HEK293 (cell line): ENCODE measurements around the gene WDR7.
A peak's percentile ranks its signal among the peaks of the same experiment; 100 is the strongest.

Source experiments
- CTCF ChIA-PET: fragments of 350-600 bp; formaldehyde crosslinking; extraction: SDS; loops from one replicate; lab custom pipeline; 2021; ENCODE audit warnings: antibody characterized with exemption; lab: Yijun Ruan, JAX
- POLR2A ChIA-PET: fragments of 300-600 bp; formaldehyde crosslinking; extraction: SDS; loops from one replicate; lab custom pipeline; 2020; ENCODE audit warnings: antibody characterized with exemption, inconsistent platforms; lab: Yijun Ruan, JAX
- H3K27ac ChIP-seq: fragments of 200-500 bp; sonication (Bioruptor generic); 2 replicates; pipeline ENCODE4 v1.5.1; 2014; ENCODE audit warnings: low read depth, low read length, control low read depth, inconsistent platforms; ENCODE audit errors: extremely low read depth
- H3K36me3 ChIP-seq, 2 experiments: fragments of 200-500 bp in 1 of 2; sonication (Bioruptor generic) in 1 of 2; 1 replicate in 1 of 2; 2 replicates in 1 of 2; pipeline ENCODE4 v1.5.1; 2014 to 2017; ENCODE audit warnings: inconsistent platforms in 2 of 2, low read length in 2 of 2; ENCODE audit not compliant: control insufficient read depth in 2 of 2, insufficient read depth in 1 of 2
- H3K4me1 ChIP-seq: fragments of 200-500 bp; sonication (Bioruptor generic); 2 replicates; pipeline ENCODE4 v1.5.1; 2014; ENCODE audit warnings: mild to moderate bottlenecking, low read length, inconsistent platforms; ENCODE audit not compliant: control insufficient read depth, insufficient read depth
- H3K4me3 ChIP-seq: 2 replicates; pipeline ENCODE4 v1.5.1; 2011; ENCODE audit warnings: low read depth, mild to moderate bottlenecking, control low read depth, low read length, moderate library complexity
- H3K9me3 ChIP-seq: fragments of 200-500 bp; sonication (Bioruptor generic); 2 replicates; pipeline ENCODE4 v1.5.1; 2014; ENCODE audit warnings: low read depth, low read length, inconsistent platforms; ENCODE audit not compliant: control insufficient read depth, insufficient read depth
- CTCF ChIP-seq: fragments of 450-650 bp; formaldehyde crosslinking; IDR thresholded peaks from 2 replicates; pipeline ENCODE4 v1.5.1; 2016; ENCODE audit warnings: missing biosample characterization, missing genetic modification characterization
- GLI4 ChIP-seq: fragments of 450-650 bp; formaldehyde crosslinking; IDR thresholded peaks from 2 replicates; pipeline ENCODE4 v1.5.1; 2016; ENCODE audit warnings: missing biosample characterization, missing genetic modification characterization
- KLF8 ChIP-seq: fragments of 450-650 bp; formaldehyde crosslinking; IDR thresholded peaks from 2 replicates; pipeline ENCODE4 v1.5.1; 2016; ENCODE audit warnings: missing biosample characterization, missing genetic modification characterization
- MZF1 ChIP-seq: fragments of 450-650 bp; formaldehyde crosslinking; IDR thresholded peaks from 2 replicates; pipeline ENCODE4 v1.5.1; 2017; ENCODE audit warnings: missing biosample characterization, missing genetic modification characterization, borderline replicate concordance
- OSR2 ChIP-seq: fragments of 450-650 bp; formaldehyde crosslinking; IDR thresholded peaks from 2 replicates; pipeline ENCODE4 v1.5.1; 2016; ENCODE audit warnings: missing biosample characterization, missing genetic modification characterization
- PBX3 ChIP-seq: sonication (generic); formaldehyde crosslinking; IDR thresholded peaks from 2 replicates; pipeline ENCODE4 v1.8.1; 2022; ENCODE audit warnings: mild to moderate bottlenecking, moderate library complexity, missing genetic modification reagents
- PRDM6 ChIP-seq: fragments of 450-650 bp; formaldehyde crosslinking; IDR thresholded peaks from 2 replicates; pipeline ENCODE4 v1.5.1; 2017; ENCODE audit warnings: missing biosample characterization, missing genetic modification characterization
- ZFHX2 ChIP-seq: fragments of 450-650 bp; formaldehyde crosslinking; conservative IDR thresholded peaks from 2 replicates; pipeline ENCODE4 v1.5.1; 2016; ENCODE audit warnings: missing biosample characterization, missing genetic modification characterization
- ZFP41 ChIP-seq: fragments of 450-650 bp; formaldehyde crosslinking; IDR thresholded peaks from 2 replicates; pipeline ENCODE4 v1.5.1; 2016; ENCODE audit warnings: missing biosample characterization, missing genetic modification characterization, borderline replicate concordance
- ZNF121 ChIP-seq: fragments of 450-650 bp; formaldehyde crosslinking; IDR thresholded peaks from 2 replicates; pipeline ENCODE4 v1.5.1; 2016; ENCODE audit warnings: missing biosample characterization, missing genetic modification characterization
- ZNF248 ChIP-seq: fragments of 450-650 bp; formaldehyde crosslinking; IDR thresholded peaks from 2 replicates; pipeline ENCODE4 v1.5.1; 2017; ENCODE audit warnings: missing biosample characterization, missing genetic modification characterization
- ZNF274 ChIP-seq, 2 experiments: fragments of 200-500 bp in 1 of 2; fragments of 450-650 bp in 1 of 2; sonication (Bioruptor generic) in 1 of 2; formaldehyde crosslinking in 1 of 2; IDR thresholded peaks; 2 replicates each; pipeline versions ENCODE4 v1.5.1 to v1.6.1; 2014 to 2016; ENCODE audit warnings: borderline replicate concordance in 1 of 2, inconsistent platforms in 1 of 2, low read length in 1 of 2, missing biosample characterization in 1 of 2, missing genetic modification characterization in 1 of 2
- ZNF280C ChIP-seq: fragments of 450-650 bp; formaldehyde crosslinking; IDR thresholded peaks from 2 replicates; pipeline ENCODE4 v1.5.1; 2016; ENCODE audit warnings: missing biosample characterization, missing genetic modification characterization
- ZNF302 ChIP-seq: fragments of 450-650 bp; formaldehyde crosslinking; IDR thresholded peaks from 2 replicates; pipeline ENCODE4 v1.5.1; 2016; ENCODE audit warnings: missing biosample characterization, missing genetic modification characterization, low read depth
- ZNF37A ChIP-seq: fragments of 450-650 bp; IDR thresholded peaks from 2 replicates; pipeline ENCODE4 v1.5.1; 2018; ENCODE audit warnings: missing biosample characterization, missing genetic modification characterization
- ZNF404 ChIP-seq: fragments of 450-650 bp; formaldehyde crosslinking; IDR thresholded peaks from 2 replicates; pipeline ENCODE4 v1.5.1; 2017; ENCODE audit warnings: missing biosample characterization, missing genetic modification characterization
- ZNF510 ChIP-seq: fragments of 450-650 bp; formaldehyde crosslinking; IDR thresholded peaks from 2 replicates; pipeline ENCODE4 v1.5.1; 2018; ENCODE audit warnings: mild to moderate bottlenecking, missing genetic modification characterization, missing biosample characterization; ENCODE audit not compliant: insufficient replicate concordance
- ZNF530 ChIP-seq: fragments of 450-650 bp; formaldehyde crosslinking; IDR thresholded peaks from 2 replicates; pipeline ENCODE4 v1.5.1; 2016; ENCODE audit warnings: low read depth, missing biosample characterization, missing genetic modification characterization
- ZNF558 ChIP-seq: fragments of 450-650 bp; formaldehyde crosslinking; IDR thresholded peaks from 2 replicates; pipeline ENCODE4 v1.5.1; 2016; ENCODE audit warnings: missing biosample characterization, missing genetic modification characterization
- ZNF621 ChIP-seq: fragments of 450-650 bp; formaldehyde crosslinking; IDR thresholded peaks from 2 replicates; pipeline ENCODE4 v1.5.1; 2017; ENCODE audit warnings: missing biosample characterization, missing genetic modification characterization
- ZNF624 ChIP-seq: fragments of 450-650 bp; formaldehyde crosslinking; IDR thresholded peaks from 2 replicates; pipeline ENCODE4 v1.5.1; 2017; ENCODE audit warnings: missing biosample characterization, missing genetic modification characterization
- ZNF626 ChIP-seq: fragments of 450-650 bp; sonication (Bioruptor Pico); formaldehyde crosslinking; IDR thresholded peaks from 2 replicates; pipeline ENCODE4 v1.5.1; 2018; ENCODE audit warnings: missing biosample characterization, missing genetic modification characterization, inconsistent platforms
- ZNF654 ChIP-seq: fragments of 450-650 bp; formaldehyde crosslinking; IDR thresholded peaks from 2 replicates; pipeline ENCODE4 v1.5.1; 2016; ENCODE audit warnings: low read depth, missing biosample characterization, missing genetic modification characterization
- ZNF664 ChIP-seq: fragments of 450-650 bp; formaldehyde crosslinking; IDR thresholded peaks from 2 replicates; pipeline ENCODE4 v1.5.1; 2016; ENCODE audit warnings: missing biosample characterization, missing genetic modification characterization
- ZNF670 ChIP-seq: fragments of 450-650 bp; formaldehyde crosslinking; IDR thresholded peaks from 2 replicates; pipeline ENCODE4 v1.5.1; 2016; ENCODE audit warnings: missing biosample characterization, missing genetic modification characterization, low read depth
- ZNF747 ChIP-seq: fragments of 450-650 bp; formaldehyde crosslinking; IDR thresholded peaks from 2 replicates; pipeline ENCODE4 v1.5.1; 2016; ENCODE audit warnings: missing biosample characterization, missing genetic modification characterization
- ZNF76 ChIP-seq: fragments of 450-650 bp; formaldehyde crosslinking; IDR thresholded peaks from 2 replicates; pipeline ENCODE4; 2016; ENCODE audit warnings: low read depth, missing biosample characterization, missing genetic modification characterization, borderline replicate concordance
- ZNF776 ChIP-seq: fragments of 450-650 bp; formaldehyde crosslinking; IDR thresholded peaks from 2 replicates; pipeline ENCODE4 v1.5.0; 2017; ENCODE audit warnings: missing biosample characterization, missing genetic modification characterization, borderline replicate concordance
- ZXDB ChIP-seq: fragments of 450-650 bp; formaldehyde crosslinking; IDR thresholded peaks from 2 replicates; pipeline ENCODE4 v1.5.1; 2016; ENCODE audit warnings: missing biosample characterization, missing genetic modification characterization
- TF ChIP-seq, protein P1 (sequence below): fragments of 450-650 bp; formaldehyde crosslinking; IDR thresholded peaks from 2 replicates; pipeline ENCODE4 v1.5.1; 2016; ENCODE audit warnings: missing biosample characterization, missing genetic modification characterization

The WDR7 gene

DNA sequence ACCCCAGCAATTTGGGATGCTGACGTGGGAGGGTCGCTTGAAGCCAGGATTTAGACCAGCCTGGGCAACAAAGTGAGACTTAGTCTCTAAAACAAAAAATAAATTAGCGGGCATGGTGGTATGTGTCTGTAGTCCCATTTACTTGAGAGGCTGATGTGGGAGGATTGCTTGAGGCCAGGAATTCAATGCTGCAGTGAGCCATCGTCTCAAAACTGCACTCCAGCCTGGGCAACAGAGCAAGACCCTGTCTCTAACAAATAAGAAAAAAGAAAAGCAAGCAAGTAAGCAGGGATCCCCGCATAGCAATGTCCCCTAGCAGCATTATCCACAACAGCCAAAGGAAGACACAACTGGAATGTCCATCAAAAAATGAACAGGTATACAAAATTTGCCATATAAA is 16.2 kb upstream of the WDR7 start:
- no peak overlapping the region for H3K27ac ChIP-seq
- CTCF ChIA-PET = interaction anchor here (0.7 kb wide), 1 partner anchor 11 kb away, joined by 3 read pairs; no protein-coding TSS in a partner anchor
- H3K4me1 ChIP-seq = peaks cover 22% of the 10 kb centered on the region

GRCh38 chr18:56637176-56637575 is 14.0 kb upstream of the WDR7 start:
- CTCF ChIA-PET = interaction anchor here (1.0 to 1.8 kb wide), 4 partner anchors 16 to 113 kb away, joined by 3 to 6 read pairs (median 3); no protein-coding TSS in a partner anchor
- POLR2A ChIA-PET = interaction anchor here (0.8 to 5.3 kb wide), 2 partner anchors 14 to 21 kb away, joined by 3 to 40 read pairs; partner anchors contain the start of gene WDR7
- Histone ChIP-seq H3K4me3 (peak overlapping the region; percentile 59), H3K4me1 (peaks cover 10% of the 10 kb centered on the region), H3K27ac (peak overlapping the region; percentile 98), H3K9me3 (no peaks in the 10 kb centered on the region), H3K36me3 (peaks cover 11 to 22% of the 10 kb centered on the region in 2 experiments; a peak in 2 of 3 replicates)
- TF ChIP-seq ZNF624 (tag by site-specific recombination) (no peak), ZNF654 (no peak), ZNF530 (tag by site-specific recombination) (no peak), ZNF747 (no peak), ZNF558 (tag by site-specific recombination) (no peak), ZNF621 (no peak), ZNF76 (no peak), ZXDB (no peak), ZNF404 (tag by site-specific recombination) (no peak), OSR2 (tag by site-specific recombination) (no peak), CTCF (tag by site-specific recombination) (no peak), ZNF776 (tag by site-specific recombination) (no peak)
- TF ChIP-seq, protein P1, sequence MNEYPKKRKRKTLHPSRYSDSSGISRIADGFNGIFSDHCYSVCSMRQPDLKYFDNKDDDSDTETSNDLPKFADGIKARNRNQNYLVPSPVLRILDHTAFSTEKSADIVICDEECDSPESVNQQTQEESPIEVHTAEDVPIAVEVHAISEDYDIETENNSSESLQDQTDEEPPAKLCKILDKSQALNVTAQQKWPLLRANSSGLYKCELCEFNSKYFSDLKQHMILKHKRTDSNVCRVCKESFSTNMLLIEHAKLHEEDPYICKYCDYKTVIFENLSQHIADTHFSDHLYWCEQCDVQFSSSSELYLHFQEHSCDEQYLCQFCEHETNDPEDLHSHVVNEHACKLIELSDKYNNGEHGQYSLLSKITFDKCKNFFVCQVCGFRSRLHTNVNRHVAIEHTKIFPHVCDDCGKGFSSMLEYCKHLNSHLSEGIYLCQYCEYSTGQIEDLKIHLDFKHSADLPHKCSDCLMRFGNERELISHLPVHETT (tag by site-specific recombination) = no peak

More for the DNA sequence above, 16.2 kb upstream of the WDR7 start:
- no peaks in the 10 kb centered on the region for H3K9me3 ChIP-seq
- H3K4me3 ChIP-seq = no peak overlapping the region
- TF ChIP-seq PRDM6 (tag by site-specific recombination) (no peak), MZF1 (tag by site-specific recombination) (no peak), ZNF626 (tag by site-specific recombination) (no peak), ZNF302 (tag by site-specific recombination) (no peak), ZNF510 (no peak), ZFP41 (tag by site-specific recombination) (no peak), ZNF121 (tag by site-specific recombination) (no peak), ZNF664 (no peak), ZNF670 (tag by site-specific recombination) (no peak), ZNF274 (IDR thresholded peaks at IDR 0.05; ENCODE audit: low read length) (no peak), ZNF274 (tag by site-specific recombination; IDR thresholded peaks at IDR 0.05; ENCODE audit: borderline replicate concordance) (no peak), ZNF280C (tag by site-specific recombination) (no peak), KLF8 (tag by site-specific recombination) (no peak), ZNF76 (no peak), ZNF37A (tag by site-specific recombination) (no peak), ZNF248 (tag by site-specific recombination) (no peak), ZNF624 (tag by site-specific recombination) (no peak), PBX3 (CRISPR knock-in tag) (no peak), ZFHX2 (tag by site-specific recombination) (no peak), GLI4 (no peak)
- POLR2A ChIA-PET = interaction anchor here (0.6 kb wide), 1 partner anchor 983 kb away, joined by 6 read pairs; no protein-coding TSS in a partner anchor
- H3K36me3 ChIP-seq = peaks cover 11 to 26% of the 10 kb centered on the region in 2 experiments; a peak in 2 of 3 replicates
